HepG2 (cell line): Measurements from ENCODE around the gene GGA1. TPM values are rescaled to one million over a fixed set of nuclear protein-coding genes. Genes with fewer than 3 reads are reported as not detected.
A peak's percentile ranks its signal among the peaks of the same experiment; 100 is the strongest.

ENCODE experiments used
- ATAC-seq: fragments of 200-7000 bp; cut with Tn5 transposase; 3 replicates; pipeline ENCODE4 v1.9.1; 2020; ENCODE audit warnings: mild to moderate bottlenecking, moderate library complexity
- BruUV-seq: library from RNA; stranded (reverse); fragments of 400-500 nt; replicated peaks from 2 replicates; lab custom pipeline; 2021; lab: Mats Ljungman, UMichigan
- CTCF ChIA-PET: fragments of 300-600 bp; formaldehyde crosslinking; extraction: SDS; loops from one replicate; lab custom pipeline; 2021; ENCODE audit warnings: low total read pairs, inconsistent platforms, low intra/inter-chr PET ratio; lab: Yijun Ruan, JAX
- POLR2A ChIA-PET: fragments of 350-600 bp; sonication (Branson Sonifier 250); formaldehyde crosslinking; loops from one replicate; lab custom pipeline; 2020; ENCODE audit warnings: antibody characterized with exemption, inconsistent platforms; lab: Yijun Ruan, JAX
- DNase-seq: peaks from one replicate; pipeline ENCODE4 v3.0.0-alpha.2; 2015; ENCODE audit warnings: low spot score
- FAIRE-seq: peaks from 3 replicates; lab custom pipeline; 2011; peaks lifted over from hg19 to GRCh38; lab: Jason Lieb, UNC
- H2AFZ ChIP-seq: one replicate; pipeline ENCODE4 v1.6.1; 2011; ENCODE audit warnings: low read length, inconsistent platforms
- H3K27ac ChIP-seq: fragments of 300-600 bp; 3 replicates; pipeline ENCODE4 v1.8.0; 2011; ENCODE audit warnings: mixed run types, mild to moderate bottlenecking, mixed read lengths, low read length, inconsistent platforms; ENCODE audit not compliant: insufficient read depth; ENCODE audit errors: extremely low read length
- H3K27me3 ChIP-seq, 2 experiments: fragments of 200-600 bp in 1 of 2; 2 replicates in 1 of 2; 3 replicates in 1 of 2; pipeline versions ENCODE4 v1.6.0 to v1.8.0; 2011; ENCODE audit warnings: low read length in 2 of 2, mild to moderate bottlenecking in 2 of 2, moderate library complexity in 2 of 2, inconsistent platforms in 1 of 2; ENCODE audit not compliant: insufficient read depth in 2 of 2, control insufficient read depth in 1 of 2
- H3K36me3 ChIP-seq, 2 experiments: fragments of 200-600 bp in 1 of 2; replicated peaks in 1 of 2; 2 replicates in 1 of 2; 3 replicates in 1 of 2; pipeline versions ENCODE4 v1.5.1 to v1.8.0; 2011; ENCODE audit warnings: low read length in 2 of 2, inconsistent platforms in 1 of 2; ENCODE audit not compliant: insufficient read depth in 2 of 2, control insufficient read depth in 1 of 2
- H3K4me1 ChIP-seq: 2 replicates; pipeline ENCODE4 v1.5.1; 2012; ENCODE audit warnings: low read length, inconsistent platforms; ENCODE audit not compliant: insufficient read depth
- H3K4me2 ChIP-seq: 2 replicates; pipeline ENCODE4 v1.6.0; 2011; ENCODE audit warnings: low read depth, low read length, inconsistent platforms
- H3K4me3 ChIP-seq, 3 experiments: fragments of 200-600 bp in 1 of 3; sonication (generic), shearing (Covaris generic) in 1 of 3; replicated peaks in 1 of 3; 2 replicates each; pipeline ENCODE4 v1.5.1; 2011 to 2016; ENCODE audit warnings: low read length in 3 of 3, inconsistent platforms in 2 of 3, low read depth in 2 of 3, mild to moderate bottlenecking in 2 of 3, control low read depth in 1 of 3, mixed read lengths in 1 of 3; ENCODE audit not compliant: insufficient read depth in 1 of 3
- H3K79me2 ChIP-seq: one replicate; pipeline ENCODE4 v1.6.1; 2011; ENCODE audit warnings: low read length, inconsistent platforms; ENCODE audit not compliant: insufficient read depth
- H3K9ac ChIP-seq: 2 replicates; pipeline ENCODE4 v1.6.0; 2011; ENCODE audit warnings: mild to moderate bottlenecking, low read depth, low read length, inconsistent platforms; ENCODE audit not compliant: insufficient read depth
- H3K9me3 ChIP-seq: 2 replicates; pipeline ENCODE4 v1.5.1; 2012; ENCODE audit warnings: mild to moderate bottlenecking, low read length
- H4K20me1 ChIP-seq: 2 replicates; pipeline ENCODE4 v1.6.0; 2011; ENCODE audit warnings: inconsistent platforms, mild to moderate bottlenecking, low read length, moderate library complexity; ENCODE audit not compliant: insufficient read depth
- CREBL2 ChIP-seq: sonication (generic); formaldehyde crosslinking; IDR thresholded peaks from 2 replicates; pipeline ENCODE4 v1.8.1; 2023; ENCODE audit warnings: missing genetic modification reagents, mild to moderate bottlenecking, borderline replicate concordance
- FOXP1 ChIP-seq, 2 experiments: fragments of 450-650 bp in 1 of 2; IDR thresholded peaks; 2 replicates each; pipeline ENCODE4 v1.6.1; 2017 to 2018; ENCODE audit warnings: antibody characterized with exemption in 1 of 2
- KMT2B ChIP-seq: IDR thresholded peaks from 2 replicates; pipeline ENCODE4 v1.6.1; 2016; ENCODE audit warnings: missing genetic modification reagents, missing compliant biosample characterization
- RAD21 ChIP-seq: fragments of 450-650 bp; formaldehyde crosslinking; IDR thresholded peaks from 2 replicates; pipeline ENCODE4 v1.5.0; 2020; ENCODE audit warnings: mild to moderate bottlenecking
- XBP1 ChIP-seq: sonication (generic); formaldehyde crosslinking; IDR thresholded peaks from 2 replicates; pipeline ENCODE4 v1.5.0; 2020; ENCODE audit warnings: missing genetic modification reagents
- ZC3H4 ChIP-seq: sonication (generic); formaldehyde crosslinking; IDR thresholded peaks from 2 replicates; pipeline ENCODE4 v1.4.0; 2020; ENCODE audit warnings: missing genetic modification reagents, borderline replicate concordance
- ZNF292 ChIP-seq: sonication (generic); formaldehyde crosslinking; IDR thresholded peaks from 2 replicates; pipeline ENCODE4 v1.8.1; 2022; ENCODE audit warnings: mild to moderate bottlenecking, low read depth, missing genetic modification reagents, borderline replicate concordance
- ZNF326 ChIP-seq: sonication (generic); formaldehyde crosslinking; IDR thresholded peaks from 2 replicates; pipeline ENCODE4 v1.4.0; 2020; ENCODE audit warnings: missing genetic modification reagents, borderline replicate concordance
- ZNF660 ChIP-seq: sonication (generic); formaldehyde crosslinking; IDR thresholded peaks from 2 replicates; pipeline ENCODE4 v1.5.1; 2020; ENCODE audit warnings: mild to moderate bottlenecking, low read depth, missing genetic modification reagents, borderline replicate concordance
- WGBS: methylation state at CpG from one replicate; pipeline ENCODE4 v1.1.6; 2017; ENCODE audit warnings: low lambda C conversion rate; 5-methylcytosine and 5-hydroxymethylcytosine counted together
- in situ Hi-C: cut with HindIII; loops from 2 replicates; pipeline ENCODE4 v1.10.0; 2017; ENCODE audit warnings: low pct_unique_long_range_greater_than_20kb; ENCODE audit not compliant: extremely low pct_ligation_motif_present
- intact Hi-C: fragments of 100-400 bp; cut with micrococcal nuclease; formaldehyde crosslinking; loops from one replicate; pipeline ENCODE4 v1.10.0; 2022; ENCODE audit not compliant: unreplicated experiment
- polyA plus RNA-seq, 8 experiments: library from polyadenylated mRNA; depleted of rRNA in 3 of 8; stranded (reverse) in 7 of 8; unstranded in 1 of 8; fragments of >200 nt; fragmentation: Illumina TruSeq in 4 of 8; extraction: Trizol in 4 of 8; gene quantifications; 2 replicates each; pipeline versions ENCODE4 v1.2.1 to v1.2.3, GENCODE V29; 2011 to 2016; ENCODE audit warnings: low read depth in 4 of 8, missing spikeins in 1 of 8, mixed read lengths in 1 of 8; ENCODE audit not compliant: insufficient read depth in 1 of 8
- total RNA-seq, 5 experiments: library from RNA; depleted of rRNA; stranded (reverse); fragments of >200 nt; fragmentation: Illumina TruSeq; extraction: Trizol; gene quantifications; 2 replicates each; pipeline ENCODE4 v1.2.3, GENCODE V29; 2016; ENCODE audit warnings: low read depth in 1 of 5

GGA1 gene
- total and polyA plus RNA-seq, 2 of the 13 experiments (the other 11 are each of a cell fraction or from before 2014, with no cell fraction given), result 29.1 to 87.2 TPM

GRCh38 chr22:37588546-37589215 is 20.0 kb upstream of the GGA1 start:
- no peak overlapping the region for H3K9ac ChIP-seq
- no TSS peak for BruUV-seq
- H3K9me3 ChIP-seq, result no peaks in the 10 kb centered on the region
- TF ChIP-seq ZNF660 (no peak), KMT2B (no peak), ZNF292 (0 out of 2 replicates have a peak, but pooled peaks have one; percentile 27), ZC3H4 (CRISPR knock-in tag) (no peak), FOXP1 (IDR thresholded peaks at IDR 0.05) (no peak), FOXP1 (CRISPR knock-in tag; IDR thresholded peaks at IDR 0.05) (peak; percentile 6; the same call in 1 of the 2 replicates), CREBL2 (no peak), RAD21 (no peak), ZNF326 (no peak), XBP1 (CRISPR knock-in tag) (no peak)
- H2AFZ ChIP-seq, result no peak overlapping the region
- H3K4me3 ChIP-seq, result no peak overlapping the region
- intact Hi-C loops (no loop called here), in situ Hi-C loops (loop anchor here (10.0 kb wide), 1 partner anchor 264 kb away; no protein-coding TSS in a partner anchor)
- H3K4me1 ChIP-seq, result peaks cover 62% of the 10 kb centered on the region
- no peak overlapping the region for H3K27ac ChIP-seq
- H3K79me2 ChIP-seq, result no peaks in the 10 kb centered on the region
- ATAC-seq (peak; percentile 32; the same call in 2 of the 3 replicates), FAIRE-seq (no peak), DNase-seq (no peak)
- H3K4me2 ChIP-seq, result peak overlapping the region; percentile 27; the same call in 1 of the 2 replicates
- no peaks in the 10 kb centered on the region for H3K36me3 ChIP-seq
- POLR2A ChIA-PET, result interaction anchor here (1.1 to 5.5 kb wide), 3 partner anchors 8 to 70 kb away, joined by 3 to 113 read pairs (median 19); partner anchors contain the start of genes LGALS2 and PDXP
- CTCF ChIA-PET, result no interaction called here
- H3K27me3 ChIP-seq, result peaks cover 0 to 24% of the 10 kb centered on the region in 2 experiments; a peak in 3 of 5 replicates
- WGBS, result 31% methylated on average over 5 of the region's 11 CpGs
- H4K20me1 ChIP-seq, result no peaks in the 10 kb centered on the region
